Upper lobe of left lung (tissue), 6 donors: Measurements from ENCODE around the gene LSR. TPM values are rescaled to one million over a fixed set of nuclear protein-coding genes. Genes with fewer than 3 reads are reported as not detected.

Experiments used
- ATAC-seq, 2 donors: fragments of 200-7000 bp; cut with Tn5 transposase; one replicate each; pipeline ENCODE4 v1.9.1; 2022; ENCODE audit warnings: mild to moderate bottlenecking in 2 of 2, moderate library complexity in 2 of 2; ENCODE audit not compliant: low FRiP score in 2 of 2
- DNase-seq, 2 donors: peaks; one replicate each; pipeline ENCODE4 v3.0.0-alpha.2; 2019 to 2020
- H3K27ac ChIP-seq, 4 donors: fragments of 200-600 bp; sonication (generic); one replicate each; pipeline ENCODE4 v1.5.1; 2016 to 2019
- H3K27me3 ChIP-seq, 4 donors: fragments of 200-600 bp; sonication (generic); one replicate each; pipeline ENCODE4 v1.5.1; 2017 to 2019
- H3K36me3 ChIP-seq, 4 donors: fragments of 200-600 bp; sonication (generic); one replicate each; pipeline ENCODE4 v1.5.1; 2016 to 2019
- H3K4me1 ChIP-seq, 4 donors: fragments of 200-600 bp; sonication (generic); one replicate each; pipeline ENCODE4 v1.5.1; 2018 to 2019
- H3K4me3 ChIP-seq, 4 donors: fragments of 200-600 bp; sonication (generic); one replicate each; pipeline ENCODE4 v1.5.1; 2017 to 2019; ENCODE audit warnings: mild to moderate bottlenecking in 2 of 4, moderate library complexity in 1 of 4
- H3K9me3 ChIP-seq, 4 donors: fragments of 200-600 bp; sonication (generic); one replicate each; pipeline ENCODE4 v1.5.1; 2018 to 2019
- CTCF ChIP-seq, 6 experiments: fragments of 450-650 bp in 4 of 6; fragments of 200-600 bp in 2 of 6; sonication (generic) in 2 of 6; IDR thresholded peaks; one replicate each; pipeline ENCODE4 v1.5.1; 2016 to 2019; ENCODE audit warnings: antibody characterized with exemption in 6 of 6
- EP300 ChIP-seq, 4 donors: sonication (generic); formaldehyde crosslinking; IDR thresholded peaks; one replicate each; pipeline ENCODE4 v1.5.1; 2017; ENCODE audit warnings: antibody characterized with exemption in 4 of 4, control low read depth in 2 of 4
- POLR2A ChIP-seq, 4 donors: fragments of 450-650 bp; IDR thresholded peaks; one replicate each; pipeline ENCODE4 v1.5.1; 2016 to 2017; ENCODE audit warnings: antibody characterized with exemption in 4 of 4, mild to moderate bottlenecking in 2 of 4
- POLR2AphosphoS5 ChIP-seq, 2 donors: sonication (generic); formaldehyde crosslinking; IDR thresholded peaks; one replicate each; pipeline ENCODE4 v1.5.1; 2017; ENCODE audit warnings: antibody characterized with exemption in 2 of 2
- WGBS, 2 donors: methylation state at CpG; one replicate each; pipeline ENCODE4 v1.1.5; 2017 to 2018; 5-methylcytosine and 5-hydroxymethylcytosine counted together
- total RNA-seq, 6 donors: library from RNA; depleted of rRNA in 4 of 6; stranded (reverse); fragments of >200 nt in 4 of 6; gene quantifications; one replicate each; pipeline versions ENCODE4 v1.1.0 to v1.2.1, GENCODE V29; 2016 to 2021
- donor health status: DM: no; HTN: no; CAD: no; lungs with moderate emphysema.
- donor health status: DM: no; HTN: yes; CAD: no; lungs with severe emphysema.

Gene LSR
- total RNA-seq, 6 donors from 2014 or later: 54.5 to 151 (median 76.5) TPM

- Histone ChIP-seq H3K4me1 (peaks cover 0 to 2% (median 0%) of the 10 kb centered on the region in 4 donors), H3K27ac (no peak overlapping the region), H3K4me3 (no peak overlapping the region), H3K36me3 (no peaks in the 10 kb centered on the region), H3K9me3 (no peaks in the 10 kb centered on the region), H3K27me3 (no peaks in the 10 kb centered on the region)
- TF ChIP-seq CTCF (IDR thresholded peaks at IDR 0.05) (no peak), EP300 (IDR thresholded peaks at IDR 0.05) (no peak), POLR2AphosphoS5 (IDR thresholded peaks at IDR 0.05) (no peak)
- DNase-seq (no peak), ATAC-seq (no peak)
- 92 to 97% methylated on average over 10 of the region's 10 CpGs for WGBS, 2 donors
Measured at GRCh38 chr19:35287713-35288112, 38.9 kb downstream of the LSR start.

- ATAC-seq (no peak), DNase-seq (no peak)
- H3K4me1 ChIP-seq: no peaks in the 10 kb centered on the region
- no peaks in the 10 kb centered on the region for H3K27me3 ChIP-seq
- no peak overlapping the region for H3K4me3 ChIP-seq
- H3K27ac ChIP-seq: no peak overlapping the region
- H3K36me3 ChIP-seq: no peaks in the 10 kb centered on the region
- TF ChIP-seq POLR2AphosphoS5 (IDR thresholded peaks at IDR 0.05) (no peak), EP300 (IDR thresholded peaks at IDR 0.05) (no peak), CTCF (IDR thresholded peaks at IDR 0.05) (no peak)
- no peaks in the 10 kb centered on the region for H3K9me3 ChIP-seq
- 48 to 51% methylated on average over 2 of the region's 2 CpGs for WGBS, 2 donors
Measured at GRCh38 chr19:35288331-35288730, 39.5 kb downstream of the LSR start.

GRCh38 chr19:35288906-35289305 lies 40.1 kb downstream of the LSR start:
- Histone ChIP-seq H3K27me3 (no peaks in the 10 kb centered on the region), H3K36me3 (no peaks in the 10 kb centered on the region), H3K9me3 (no peaks in the 10 kb centered on the region), H3K27ac (no peak overlapping the region), H3K4me3 (no peak overlapping the region), H3K4me1 (no peaks in the 10 kb centered on the region)
- WGBS, 2 donors: 76 to 97% methylated on average over 5 of the region's 5 CpGs
- no peak for DNase-seq
- no peak for TF ChIP-seq EP300 (IDR thresholded peaks at IDR 0.05)
- TF ChIP-seq POLR2AphosphoS5 (IDR thresholded peaks at IDR 0.05): no peak
- TF ChIP-seq CTCF (IDR thresholded peaks at IDR 0.05): no peak
- TF ChIP-seq POLR2A (IDR thresholded peaks at IDR 0.05): no peak
- ATAC-seq: no peak

GRCh38 chr19:35290381-35291127 lies 41.8 kb downstream of the LSR start:
- H3K9me3 ChIP-seq: no peaks in the 10 kb centered on the region
- TF ChIP-seq POLR2AphosphoS5 (IDR thresholded peaks at IDR 0.05) (no peak), POLR2A (IDR thresholded peaks at IDR 0.05) (no peak), CTCF (IDR thresholded peaks at IDR 0.05) (no peak), EP300 (IDR thresholded peaks at IDR 0.05) (no peak)
- no peaks in the 10 kb centered on the region for H3K27me3 ChIP-seq
- DNase-seq (no peak), ATAC-seq (peak in 1 of 2 donors; percentile 9)
- WGBS, 2 donors: 79 to 89% methylated on average over 15 to 16 of the region's 20 CpGs
- H3K4me3 ChIP-seq: no peak overlapping the region
- H3K36me3 ChIP-seq: no peaks in the 10 kb centered on the region
- H3K4me1 ChIP-seq: no peaks in the 10 kb centered on the region
- H3K27ac ChIP-seq: no peak overlapping the region

- H3K4me3 ChIP-seq: no peak overlapping the region
- no peaks in the 10 kb centered on the region for H3K4me1 ChIP-seq
- TF ChIP-seq POLR2AphosphoS5 (IDR thresholded peaks at IDR 0.05): no peak
- TF ChIP-seq CTCF (IDR thresholded peaks at IDR 0.05): no peak
- no peaks in the 10 kb centered on the region for H3K27me3 ChIP-seq
- no peak overlapping the region for H3K27ac ChIP-seq
- WGBS, 2 donors: 66 to 84% methylated on average over 6 of the region's 6 CpGs
- H3K9me3 ChIP-seq: no peaks in the 10 kb centered on the region
- ATAC-seq (no peak), DNase-seq (no peak)
- no peaks in the 10 kb centered on the region for H3K36me3 ChIP-seq
Measured at GRCh38 chr19:35291259-35291658, 42.5 kb downstream of the LSR start.
